Measurements from ENCODE around the gene SOX5. TPM values are rescaled to one million over a fixed set of nuclear protein-coding genes. Genes with fewer than 3 reads are reported as not detected.

SOX5 gene
- total and polyA plus RNA-seq, 2 donors (not counting 1 experiment from before 2014, with no cell fraction given) = 3.9 to 17.2 TPM

DNA sequence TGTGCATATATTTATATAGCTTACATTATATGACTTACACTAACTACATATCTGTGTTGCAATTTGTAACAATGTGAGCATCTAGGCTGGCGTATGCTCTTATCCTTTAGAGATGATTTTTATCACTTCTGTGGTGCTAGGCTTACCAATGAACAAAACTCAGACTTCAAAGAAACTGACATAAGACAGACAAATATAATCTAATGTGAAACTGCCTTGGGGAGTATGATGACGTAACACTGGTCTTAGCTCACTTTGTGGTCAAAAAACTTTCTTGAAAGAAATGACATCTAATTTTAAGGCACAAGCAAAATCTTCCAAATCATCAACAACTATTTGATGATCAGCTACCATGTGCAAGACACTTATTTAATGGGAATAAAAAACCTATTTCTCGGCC is 50.0 kb downstream of the SOX5 start:
- no peak overlapping the region for H3K27ac ChIP-seq (ENCODE audit: low read length in 2 of 2)
- Mint-ChIP-seq H3K4me1 (no peaks in the 10 kb centered on the region), H3K27me3 (no peaks in the 10 kb centered on the region), H3K4me3 (no peak overlapping the region), H3K9me3 (ENCODE audit: insufficient read depth) (no peaks in the 10 kb centered on the region), H3K27ac (no peak overlapping the region)
- no peak overlapping the region for H2AFZ ChIP-seq (ENCODE audit: insufficient read depth, low read depth, low read length, poor library complexity, severe bottlenecking)
- no CpG with 5 or more reads among the region's 3 CpGs for WGBS (ENCODE audit: insufficient coverage)
- H3K4me1 ChIP-seq (ENCODE audit: control insufficient read depth in 2 of 2, insufficient read depth in 2 of 2, low read length in 2 of 2) = no peaks in the 10 kb centered on the region
- ChIA-PET CTCF (no interaction called here), POLR2A (interaction anchor here (0.7 kb wide), 1 partner anchor 301 kb away, joined by 5 read pairs; no protein-coding TSS in a partner anchor)
- TF ChIP-seq, protein P1, sequence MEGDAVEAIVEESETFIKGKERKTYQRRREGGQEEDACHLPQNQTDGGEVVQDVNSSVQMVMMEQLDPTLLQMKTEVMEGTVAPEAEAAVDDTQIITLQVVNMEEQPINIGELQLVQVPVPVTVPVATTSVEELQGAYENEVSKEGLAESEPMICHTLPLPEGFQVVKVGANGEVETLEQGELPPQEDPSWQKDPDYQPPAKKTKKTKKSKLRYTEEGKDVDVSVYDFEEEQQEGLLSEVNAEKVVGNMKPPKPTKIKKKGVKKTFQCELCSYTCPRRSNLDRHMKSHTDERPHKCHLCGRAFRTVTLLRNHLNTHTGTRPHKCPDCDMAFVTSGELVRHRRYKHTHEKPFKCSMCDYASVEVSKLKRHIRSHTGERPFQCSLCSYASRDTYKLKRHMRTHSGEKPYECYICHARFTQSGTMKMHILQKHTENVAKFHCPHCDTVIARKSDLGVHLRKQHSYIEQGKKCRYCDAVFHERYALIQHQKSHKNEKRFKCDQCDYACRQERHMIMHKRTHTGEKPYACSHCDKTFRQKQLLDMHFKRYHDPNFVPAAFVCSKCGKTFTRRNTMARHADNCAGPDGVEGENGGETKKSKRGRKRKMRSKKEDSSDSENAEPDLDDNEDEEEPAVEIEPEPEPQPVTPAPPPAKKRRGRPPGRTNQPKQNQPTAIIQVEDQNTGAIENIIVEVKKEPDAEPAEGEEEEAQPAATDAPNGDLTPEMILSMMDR (IDR thresholded peaks at IDR 0.05) = no peak
- H3K4me2 ChIP-seq (replicated peaks; ENCODE audit: low read depth, low read length, poor library complexity, severe bottlenecking) = no peak overlapping the region
- no peaks in the 10 kb centered on the region for H4K20me1 ChIP-seq (ENCODE audit: control insufficient read depth, insufficient read depth, low read length, poor library complexity, severe bottlenecking)
- no peaks in the 10 kb centered on the region for H3K27me3 ChIP-seq (replicated peaks in 1 of 4; ENCODE audit: control extremely low read depth in 1 of 4, control insufficient read depth in 3 of 4, insufficient read depth in 4 of 4, low read length in 3 of 4)
- no peaks in the 10 kb centered on the region for H3K9me3 ChIP-seq (ENCODE audit: control extremely low read depth in 1 of 3, control insufficient read depth in 2 of 3, insufficient read depth in 1 of 3, low read length in 2 of 3)
- intact Hi-C loops (cut with micrococcal nuclease) = no loop called here
- no peak overlapping the region for H3K9ac ChIP-seq (ENCODE audit: low read length)
- no peaks in the 10 kb centered on the region for H3K36me3 ChIP-seq (replicated peaks in 1 of 2; ENCODE audit: control extremely low read depth in 1 of 2, control insufficient read depth in 1 of 2, extremely low read depth in 1 of 2, insufficient read depth in 2 of 2, low read length in 1 of 2)
- DNase-seq = no peak
- ATAC-seq (ENCODE audit: low read depth) = no peak
- H3K4me3 ChIP-seq (ENCODE audit: control extremely low read depth in 1 of 5, extremely low read depth in 1 of 5, insufficient read depth in 1 of 5, low read depth in 2 of 5, low read length in 4 of 5) = no peak overlapping the region
- H3K79me2 ChIP-seq (ENCODE audit: control insufficient read depth, insufficient read depth, low read length) = no peaks in the 10 kb centered on the region

DNA sequence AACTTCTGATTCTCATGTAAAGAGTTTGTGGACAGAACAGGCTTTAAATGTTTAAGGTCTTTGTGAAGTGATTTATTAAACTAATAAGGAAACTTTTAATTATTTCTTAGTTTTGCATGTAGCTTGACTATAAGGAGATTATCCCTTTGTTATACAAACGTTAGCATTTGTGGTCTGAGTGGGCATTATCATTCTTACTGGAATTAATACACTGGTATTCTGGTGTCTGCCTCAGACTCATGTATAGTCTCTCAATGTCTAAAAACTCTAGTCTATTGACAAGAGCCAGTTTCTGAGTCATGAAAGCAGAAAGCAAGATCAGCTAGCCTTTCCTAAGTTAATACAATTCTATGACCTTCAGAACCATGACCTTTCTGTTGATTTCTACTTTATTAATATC is 51.3 kb downstream of the SOX5 start:
- Mint-ChIP-seq H3K4me3 (no peak overlapping the region), H3K9me3 (ENCODE audit: insufficient read depth) (no peaks in the 10 kb centered on the region), H3K27me3 (no peaks in the 10 kb centered on the region), H3K27ac (no peak overlapping the region), H3K4me1 (no peaks in the 10 kb centered on the region)
- Histone ChIP-seq H3K9ac (ENCODE audit: low read length) (no peak overlapping the region), H3K4me3 (ENCODE audit: control extremely low read depth in 1 of 5, extremely low read depth in 1 of 5, insufficient read depth in 1 of 5, low read depth in 2 of 5, low read length in 4 of 5) (no peak overlapping the region), H3K79me2 (ENCODE audit: control insufficient read depth, insufficient read depth, low read length) (no peaks in the 10 kb centered on the region), H4K20me1 (ENCODE audit: control insufficient read depth, insufficient read depth, low read length, poor library complexity, severe bottlenecking) (no peaks in the 10 kb centered on the region), H3K27me3 (replicated peaks in 1 of 4; ENCODE audit: control extremely low read depth in 1 of 4, control insufficient read depth in 3 of 4, insufficient read depth in 4 of 4, low read length in 3 of 4) (no peaks in the 10 kb centered on the region), H3K27ac (ENCODE audit: low read length in 2 of 2) (no peak overlapping the region), H3K36me3 (replicated peaks in 1 of 2; ENCODE audit: control extremely low read depth in 1 of 2, control insufficient read depth in 1 of 2, extremely low read depth in 1 of 2, insufficient read depth in 2 of 2, low read length in 1 of 2) (no peaks in the 10 kb centered on the region), H3K9me3 (ENCODE audit: control extremely low read depth in 1 of 3, control insufficient read depth in 2 of 3, insufficient read depth in 1 of 3, low read length in 2 of 3) (no peaks in the 10 kb centered on the region), H2AFZ (ENCODE audit: insufficient read depth, low read depth, low read length, poor library complexity, severe bottlenecking) (no peak overlapping the region), H3K4me2 (replicated peaks; ENCODE audit: low read depth, low read length, poor library complexity, severe bottlenecking) (no peak overlapping the region), H3K4me1 (ENCODE audit: control insufficient read depth in 2 of 2, insufficient read depth in 2 of 2, low read length in 2 of 2) (no peaks in the 10 kb centered on the region)
- TF ChIP-seq EZH2 (IDR thresholded peaks at IDR 0.05; ENCODE audit: borderline replicate concordance, insufficient read depth, low read depth, low read length, poor library complexity, severe bottlenecking) = no peak
- TF ChIP-seq, protein P1 (IDR thresholded peaks at IDR 0.05) = no peak
- 100% methylated on average over 1 of the region's 1 CpG for WGBS (ENCODE audit: insufficient coverage)
- DNase-seq (no peak), ATAC-seq (ENCODE audit: low read depth) (no peak)
- ChIA-PET POLR2A (no interaction called here), CTCF (no interaction called here)
- intact Hi-C loops (cut with micrococcal nuclease) = no loop called here

All from B cell (primary cell).